GM12892 (cell line): ENCODE measurements around the gene KNDC1.

Source experiments
- DNase-seq: peaks from one replicate; pipeline ENCODE4 v3.0.0; 2011; ENCODE audit not compliant: insufficient read length
- FAIRE-seq: peaks from 2 replicates; lab custom pipeline; 2011; peaks lifted over from hg19 to GRCh38; lab: Jason Lieb, UNC
- POLR2A ChIP-seq: IDR thresholded peaks from 2 replicates; pipeline ENCODE4 v1.6.1; 2011; ENCODE audit warnings: low read depth, low read length, control low read depth
- POLR2AphosphoS5 ChIP-seq: IDR thresholded peaks from 2 replicates; pipeline ENCODE4 v1.6.1; 2011; ENCODE audit warnings: low read depth, low read length, control low read depth
- TAF1 ChIP-seq: IDR thresholded peaks from 2 replicates; pipeline ENCODE4 v1.6.1; 2011; ENCODE audit warnings: low read depth, mild to moderate bottlenecking, control low read depth, low read length, borderline replicate concordance

The KNDC1 gene

DNA sequence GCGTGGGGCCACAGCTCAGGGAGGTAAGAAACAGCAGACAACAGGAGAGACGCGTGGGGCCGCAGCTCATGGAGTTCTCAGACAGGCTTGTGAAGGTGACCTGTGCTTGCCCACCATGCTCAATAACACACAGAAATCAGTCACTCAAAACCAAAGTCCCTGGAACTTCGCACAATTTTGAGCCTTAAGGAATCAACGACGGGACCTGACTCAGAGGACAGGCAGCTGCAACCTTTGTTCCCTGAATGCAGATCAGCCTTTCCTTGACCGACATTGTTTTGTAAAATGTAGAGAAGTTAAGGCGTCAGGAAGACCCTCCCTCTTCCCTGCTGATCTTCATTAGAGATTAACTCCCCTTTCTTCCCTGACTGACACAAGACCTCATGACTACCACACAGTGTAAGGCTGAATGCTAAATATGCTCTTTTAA, 8.5 kb upstream of the KNDC1 start:
- FAIRE-seq (no peak), DNase-seq (no peak)
- TF ChIP-seq POLR2AphosphoS5 (no peak), TAF1 (no peak), POLR2A (no peak)

- DNase-seq (no peak), FAIRE-seq (no peak)
- TF ChIP-seq POLR2AphosphoS5, result no peak
- no peak for TF ChIP-seq TAF1
- TF ChIP-seq POLR2A, result no peak
These were observed 5.6 kb upstream of the KNDC1 start for GRCh38 chr10:133154411-133154810.

DNA sequence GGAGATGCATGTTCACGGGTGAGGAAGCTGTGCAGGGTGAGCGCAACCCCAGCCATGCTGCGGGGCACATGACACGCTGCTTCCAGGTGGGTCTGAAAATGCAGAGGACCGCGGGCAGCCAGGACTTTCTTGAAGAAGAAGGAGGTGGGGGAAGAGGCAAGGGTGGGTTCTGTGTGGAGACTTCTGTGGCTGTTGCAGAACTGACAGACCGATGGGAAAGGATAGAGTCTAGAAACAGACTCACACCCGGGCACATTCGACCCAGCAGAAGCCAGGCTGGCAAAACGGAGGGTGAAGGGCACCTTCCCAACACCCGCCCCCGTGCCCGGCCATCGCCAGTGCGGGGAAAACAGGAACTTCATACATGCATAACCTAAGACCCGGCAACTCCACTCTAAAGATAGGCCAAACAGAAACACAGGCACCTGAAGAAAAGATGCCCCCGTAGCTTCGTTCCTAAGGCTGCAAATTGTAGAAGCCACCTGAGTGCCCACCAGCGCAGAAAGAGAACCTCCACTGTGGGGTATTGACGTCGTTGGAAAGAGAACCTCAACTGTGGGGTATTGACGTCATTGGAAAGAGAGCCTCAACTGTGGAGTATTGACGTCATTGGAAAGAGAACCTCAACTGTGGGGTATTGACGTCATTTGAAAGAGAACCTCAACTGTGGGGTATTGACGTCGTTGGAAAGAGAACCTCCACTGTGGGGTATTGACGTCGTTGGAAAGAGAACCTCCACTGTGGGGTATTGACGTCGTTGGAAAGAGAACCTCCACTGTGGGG, 4.8 kb upstream of the KNDC1 start:
- FAIRE-seq, result no peak
- DNase-seq, result no peak
- no peak for TF ChIP-seq TAF1
- no peak for TF ChIP-seq POLR2AphosphoS5
- no peak for TF ChIP-seq POLR2A

DNA sequence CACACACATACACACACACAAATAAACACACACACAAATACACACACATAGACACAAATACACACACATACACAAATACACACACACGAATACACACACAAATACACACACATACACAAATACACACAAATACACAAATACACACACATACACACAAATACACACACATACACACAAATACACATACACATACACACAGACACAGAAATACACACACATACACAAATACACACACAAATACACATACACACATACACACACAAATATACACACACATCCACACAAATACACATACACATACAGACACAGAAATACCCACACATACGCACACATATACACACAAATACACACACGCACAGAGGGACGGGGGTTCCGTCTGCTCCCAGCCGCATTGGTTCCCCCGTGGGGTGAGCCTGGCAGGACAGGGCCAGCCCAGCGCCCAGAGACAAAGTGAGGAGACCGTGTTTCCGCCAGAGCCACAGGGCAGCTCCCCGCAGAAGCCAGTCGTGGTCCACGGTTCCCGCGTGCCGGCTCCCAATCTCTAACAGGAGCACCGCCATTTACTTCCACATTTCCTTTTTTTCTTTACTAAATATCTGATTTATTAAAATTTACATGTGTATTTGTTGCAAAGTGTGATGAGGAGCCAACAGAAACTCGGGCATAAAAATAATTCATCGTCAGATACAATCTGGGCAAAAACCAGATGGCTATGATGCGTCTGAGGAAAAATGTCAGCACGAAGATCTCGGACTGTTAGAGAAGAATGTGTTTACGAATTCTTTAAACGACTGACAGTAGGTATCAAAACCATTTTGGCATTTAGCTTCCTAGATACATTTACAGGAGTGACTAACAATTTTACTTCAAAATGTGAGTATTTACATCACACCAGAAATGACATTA, 3.1 kb upstream of the KNDC1 start:
- FAIRE-seq (peak; percentile 78), DNase-seq (no peak)
- no peak for TF ChIP-seq POLR2AphosphoS5
- no peak for TF ChIP-seq TAF1
- TF ChIP-seq POLR2A, result no peak

DNA sequence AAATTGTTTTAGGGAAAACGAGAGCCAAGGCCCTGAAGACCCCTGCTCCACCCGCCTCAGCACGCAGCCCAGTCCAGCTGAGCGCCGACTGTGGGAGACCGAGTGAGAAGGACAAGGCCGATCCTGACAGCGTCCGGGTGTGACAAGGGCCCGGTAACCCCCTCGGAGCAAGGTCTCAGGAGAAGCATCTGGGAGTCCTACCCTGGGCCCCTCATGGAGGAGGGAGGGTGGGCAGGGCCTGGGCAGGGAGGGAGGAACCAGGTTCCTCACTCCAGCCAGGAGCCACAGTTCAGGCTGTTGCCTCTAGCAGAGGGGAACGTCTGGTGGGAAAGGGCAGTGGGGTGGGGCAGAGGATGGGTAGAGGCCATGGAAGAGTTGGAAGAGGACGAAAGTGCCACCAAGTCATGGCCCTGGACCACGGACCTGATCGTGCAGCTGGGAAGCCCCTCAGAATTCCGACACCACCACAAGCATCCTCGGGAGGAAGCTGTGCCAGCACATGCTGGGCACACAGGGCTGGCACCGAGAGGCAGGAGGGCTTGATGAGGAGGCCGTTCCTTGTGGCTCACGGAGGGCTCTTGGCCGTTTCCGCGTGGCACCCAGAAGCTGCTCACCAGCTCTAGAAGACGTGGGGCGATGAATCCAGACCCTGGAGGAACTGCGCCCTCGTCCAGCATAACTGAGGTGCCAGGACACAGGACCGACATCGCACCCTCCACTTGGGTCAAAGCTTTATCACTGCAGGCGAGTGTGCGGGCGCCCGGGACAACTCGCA, 2.2 kb upstream of the KNDC1 start:
- no peak for FAIRE-seq
- DNase-seq, result no peak
- TF ChIP-seq POLR2A (no peak), TAF1 (no peak), POLR2AphosphoS5 (no peak)

GRCh38 chr10:133158437-133158755, 1.6 kb upstream of the KNDC1 start:
- no peak for FAIRE-seq
- TF ChIP-seq POLR2A (no peak), TAF1 (no peak), POLR2AphosphoS5 (no peak)

DNA sequence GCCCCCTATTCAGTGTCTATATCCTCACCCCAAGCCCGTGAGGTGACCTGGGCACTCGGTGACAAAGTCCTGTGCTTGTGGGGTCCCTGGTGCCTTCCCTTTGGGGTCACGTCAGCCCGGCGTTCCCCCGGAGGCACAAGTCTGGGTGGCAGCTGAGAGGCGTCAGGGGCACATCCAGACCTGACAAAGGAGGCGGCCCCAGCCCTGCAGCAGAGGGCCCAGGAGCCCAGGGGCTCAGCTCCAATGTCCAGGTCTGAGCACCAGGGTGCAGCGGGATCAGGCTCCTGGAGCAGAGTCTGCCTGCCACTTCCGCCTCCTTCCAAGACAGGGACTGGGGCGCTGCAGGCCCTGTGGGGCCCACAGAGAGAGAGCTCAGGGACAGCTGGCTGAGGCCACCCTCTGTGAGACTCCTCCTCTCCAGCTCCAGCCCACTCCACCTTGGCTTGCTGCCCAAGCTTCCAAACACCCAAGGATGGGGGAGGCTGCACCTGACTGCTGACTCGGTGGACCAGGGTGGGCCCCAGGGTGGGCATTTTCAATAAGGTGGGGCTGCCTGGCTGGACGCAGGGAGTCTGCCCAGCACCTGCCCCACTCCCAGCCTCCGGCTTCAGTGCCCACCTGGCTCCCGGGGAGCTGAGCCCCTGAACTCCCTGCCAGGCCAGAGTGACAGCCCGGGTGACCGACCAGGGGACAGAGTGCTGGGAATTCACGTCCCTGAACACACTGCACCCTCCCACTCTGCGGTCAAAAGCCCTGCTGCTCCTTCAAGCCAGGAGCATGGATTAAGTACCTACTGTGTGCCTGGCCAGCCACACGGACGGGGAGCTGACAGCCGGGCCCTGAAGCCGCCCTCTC, 1.0 kb upstream of the KNDC1 start:
- TF ChIP-seq POLR2AphosphoS5 (no peak), TAF1 (no peak), POLR2A (no peak)
- no peak for FAIRE-seq
- DNase-seq, result no peak

More at GRCh38 chr10:133158437-133158755, 1.6 kb upstream of the KNDC1 start:
- DNase-seq, result no peak

DNA sequence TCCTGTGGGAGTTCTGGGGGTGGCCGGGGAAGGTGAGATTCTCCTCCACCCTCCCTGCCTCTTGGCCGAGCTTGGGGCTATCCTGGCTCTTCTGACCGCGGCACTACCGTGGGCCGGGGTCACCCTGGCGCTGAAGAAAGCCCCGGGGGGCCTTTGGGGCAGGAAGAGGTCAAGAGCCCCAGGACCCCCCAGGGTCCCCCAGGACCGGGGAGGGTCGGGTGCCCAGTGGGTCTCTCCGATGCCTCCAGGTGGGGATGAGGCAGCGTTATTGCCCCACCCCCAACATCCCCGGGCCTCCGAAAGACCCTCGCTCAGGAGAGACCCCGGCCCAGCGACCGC, 439 bp upstream of the KNDC1 start:
- no peak for FAIRE-seq
- DNase-seq, result no peak
- TF ChIP-seq POLR2A (no peak), POLR2AphosphoS5 (no peak), TAF1 (no peak)

DNA sequence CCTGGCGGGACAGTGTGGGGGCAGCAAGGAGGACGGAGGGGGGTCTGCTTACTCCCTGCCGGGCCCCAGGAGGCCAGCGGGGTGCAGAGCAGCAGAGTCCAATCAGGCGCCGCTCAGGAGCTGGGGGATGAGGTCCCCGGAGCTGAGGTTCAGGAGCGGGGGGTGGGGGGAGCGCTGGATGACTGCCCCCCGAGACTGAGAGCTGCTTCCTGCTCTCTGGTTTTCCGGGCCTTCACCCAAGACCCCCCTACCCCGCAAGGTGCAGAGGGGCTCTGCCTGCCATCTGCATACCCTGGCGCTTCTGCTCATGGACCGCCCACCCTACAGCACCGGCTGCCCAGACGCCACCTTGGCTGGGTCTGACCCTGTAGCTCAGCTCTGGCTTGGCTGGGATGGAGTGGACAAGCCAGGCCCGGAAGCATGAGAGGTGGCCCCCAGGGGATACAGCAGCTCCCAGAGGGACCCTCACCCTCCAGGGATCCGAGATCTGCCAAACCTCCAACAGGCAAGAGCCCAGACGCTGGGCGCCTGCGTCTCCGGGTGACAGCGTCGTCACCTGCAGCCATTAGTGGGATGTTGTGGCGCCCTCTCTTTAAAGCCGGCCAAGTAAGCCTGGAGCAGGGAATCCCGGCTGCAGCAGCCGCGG, 930 bp downstream of the KNDC1 start:
- TF ChIP-seq POLR2A (no peak), TAF1 (no peak), POLR2AphosphoS5 (no peak)
- FAIRE-seq, result no peak
- no peak for DNase-seq
